Esophagus mucosa (tissue), 1 donor: Measurements from ENCODE around the gene CENPO. TPM values are rescaled to one million over a fixed set of nuclear protein-coding genes. Genes with fewer than 3 reads are reported as not detected.
A peak's percentile ranks its signal among the peaks of the same experiment; 100 is the strongest.
"Not testable (repeated sequence)": the region's sequence is repeated elsewhere in the genome, so short reads cannot be mapped to it uniquely, and the experiment has no call there.

Experiments
- ATAC-seq: fragments of 200-7000 bp; cut with Tn5 transposase; one replicate; pipeline ENCODE4 v1.9.1; 2020
- total RNA-seq: library from RNA; stranded (reverse); gene quantifications from one replicate; pipeline ENCODE4 v1.2.4, GENCODE V29; 2023
- donor health status: DM: yes; HTN: yes; CAD: no.

Gene CENPO
- total RNA-seq, 1 donor from 2014 or later: 8.7 TPM

DNA sequence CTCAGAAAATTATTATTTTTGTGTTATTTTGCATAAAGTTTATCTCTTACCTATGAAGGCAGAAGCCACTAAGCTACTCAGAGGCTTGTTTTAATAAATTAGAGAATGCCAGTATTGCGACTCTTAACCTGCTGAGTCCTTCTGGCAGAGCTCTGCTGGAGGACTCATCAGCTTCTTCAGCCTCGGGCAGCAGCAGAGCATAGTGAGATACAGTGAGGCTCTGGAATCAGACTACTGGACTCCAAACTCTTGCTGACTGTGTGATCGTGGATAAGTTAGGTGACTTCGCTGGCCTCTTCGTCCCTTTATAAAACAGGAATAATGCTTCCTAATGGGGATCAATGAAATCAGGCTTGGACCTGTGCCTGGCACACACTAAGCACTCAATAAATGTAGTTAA, 1.8 kb upstream of the CENPO start:
- ATAC-seq: no peak

DNA sequence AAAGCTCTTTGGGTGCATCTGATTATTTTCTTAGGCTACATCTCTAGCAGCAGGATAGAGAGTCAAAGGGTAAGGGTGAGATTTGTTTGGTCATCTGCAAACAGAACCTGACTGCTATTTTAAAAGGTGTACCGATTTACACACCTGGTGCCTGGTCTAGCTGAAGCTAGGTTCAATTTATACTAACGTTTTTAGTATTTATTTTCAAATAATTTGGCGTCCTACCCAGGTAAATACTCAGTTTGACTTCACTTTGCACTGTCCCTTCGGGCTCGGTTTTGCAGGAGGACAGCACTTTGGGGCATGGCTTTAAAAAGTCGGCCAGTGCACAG, 717 bp upstream of the CENPO start:
- ATAC-seq: no peak

DNA sequence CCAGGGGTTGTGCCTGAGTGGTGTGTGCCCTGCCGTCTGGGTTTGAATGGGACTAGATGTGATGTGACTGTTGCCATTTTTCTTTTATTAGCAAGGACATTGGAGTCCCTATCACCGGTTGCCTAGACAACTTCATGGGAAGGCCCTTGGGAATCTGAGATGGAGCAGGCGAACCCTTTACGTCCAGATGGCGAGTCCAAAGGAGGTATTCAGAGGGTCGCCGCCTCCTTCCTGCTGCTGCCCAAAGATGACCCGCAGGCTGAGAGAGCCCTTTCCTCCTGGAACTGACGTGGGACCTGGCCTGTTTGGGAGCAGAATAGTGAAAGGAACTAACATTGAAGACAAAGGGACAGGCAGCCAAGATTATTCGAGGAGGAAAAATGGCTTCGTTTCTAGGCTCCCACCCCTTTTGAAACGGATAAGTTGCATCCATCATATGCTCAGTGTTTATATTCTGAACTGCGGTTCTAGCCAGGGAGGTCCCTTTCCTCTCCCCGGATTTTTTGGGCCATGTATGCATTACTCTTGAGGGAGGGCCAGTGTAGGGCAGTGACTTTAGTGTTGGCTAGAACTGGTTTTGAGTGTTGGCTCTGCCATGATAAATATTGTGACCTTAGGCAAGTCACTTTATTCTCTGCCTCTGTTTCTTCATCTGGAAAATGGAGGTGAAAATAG, 673 bp downstream of the CENPO start:
- no peak for ATAC-seq

DNA sequence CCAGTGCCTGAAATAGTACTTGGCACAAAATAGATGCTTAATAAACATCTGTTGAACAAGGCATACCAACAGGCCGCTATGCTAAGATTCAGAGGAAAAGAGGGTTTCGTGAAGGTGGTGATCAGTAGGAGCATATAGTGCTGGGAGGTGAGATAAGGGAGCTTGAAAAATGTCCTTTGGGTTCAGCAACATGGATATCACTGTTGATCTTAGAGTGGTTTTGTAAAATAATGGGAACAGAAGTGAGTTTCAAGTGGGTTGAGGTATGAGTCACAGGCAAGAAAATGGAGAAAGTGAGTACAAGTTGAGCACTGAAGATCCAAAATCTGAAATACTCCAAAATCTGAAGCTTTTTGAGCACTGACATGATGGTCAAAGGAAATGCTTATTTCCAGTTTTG, 4.4 kb downstream of the CENPO start:
- no peak for ATAC-seq

DNA sequence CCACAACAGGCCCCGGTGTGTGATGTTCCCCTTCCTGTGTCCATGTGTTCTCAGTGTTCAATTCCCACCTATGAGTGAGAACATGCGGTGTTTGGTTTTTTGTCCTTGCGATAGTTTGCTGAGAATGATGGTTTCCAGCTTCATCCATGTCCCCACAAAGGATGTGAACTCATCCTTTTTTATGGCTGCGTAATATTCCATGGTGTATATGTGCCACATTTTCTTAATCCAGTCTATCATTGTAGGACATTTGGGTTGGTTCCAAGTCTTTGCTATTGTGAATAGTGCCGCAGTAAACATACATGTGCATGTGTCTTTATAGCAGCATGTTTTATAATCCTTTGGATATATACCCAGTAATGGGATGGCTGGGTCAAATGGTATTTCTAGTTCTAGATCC, 7.3 kb downstream of the CENPO start:
- ATAC-seq: not testable (repeated sequence)

DNA sequence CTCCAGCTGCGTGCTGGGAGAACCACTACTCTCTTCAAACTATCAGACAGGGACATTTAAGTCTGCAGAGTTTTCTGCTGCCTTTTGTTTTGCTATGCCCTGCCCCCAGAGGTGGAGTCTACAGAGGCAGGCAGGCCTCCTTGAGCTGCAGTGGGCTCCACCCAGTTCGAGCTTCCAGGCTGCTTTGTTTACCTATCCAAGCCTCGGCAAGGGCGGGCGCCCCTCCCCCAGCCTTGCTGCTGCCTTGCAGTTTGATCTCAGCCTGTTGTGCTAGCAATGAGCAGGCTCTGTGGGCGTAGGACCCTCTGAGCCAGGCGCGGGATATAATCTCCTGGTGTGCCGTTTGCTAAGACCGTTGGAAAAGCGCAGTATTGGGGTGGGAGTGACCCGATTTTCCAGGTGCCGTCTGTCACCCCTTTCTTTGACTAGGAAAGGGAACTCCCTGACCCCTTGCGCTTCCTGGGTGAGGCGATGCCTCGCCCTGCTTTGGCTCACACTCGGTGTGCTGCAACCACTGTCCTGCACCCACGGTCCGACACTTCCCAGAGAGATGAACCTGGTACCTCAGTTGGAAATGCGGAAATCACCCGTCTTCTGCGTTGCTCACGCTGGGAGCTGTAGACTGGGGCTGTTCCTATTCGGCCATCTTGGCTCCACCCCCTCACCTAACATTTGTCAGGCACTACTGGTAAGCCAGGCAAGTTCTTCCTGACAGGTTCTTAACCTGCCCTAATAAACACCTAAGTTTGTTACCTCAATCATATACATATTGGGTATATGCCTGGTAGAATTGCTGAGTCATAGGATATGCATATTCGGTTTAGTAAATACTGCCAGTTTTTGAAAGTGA, 12.8 kb downstream of the CENPO start:
- peak; percentile 71 for ATAC-seq

DNA sequence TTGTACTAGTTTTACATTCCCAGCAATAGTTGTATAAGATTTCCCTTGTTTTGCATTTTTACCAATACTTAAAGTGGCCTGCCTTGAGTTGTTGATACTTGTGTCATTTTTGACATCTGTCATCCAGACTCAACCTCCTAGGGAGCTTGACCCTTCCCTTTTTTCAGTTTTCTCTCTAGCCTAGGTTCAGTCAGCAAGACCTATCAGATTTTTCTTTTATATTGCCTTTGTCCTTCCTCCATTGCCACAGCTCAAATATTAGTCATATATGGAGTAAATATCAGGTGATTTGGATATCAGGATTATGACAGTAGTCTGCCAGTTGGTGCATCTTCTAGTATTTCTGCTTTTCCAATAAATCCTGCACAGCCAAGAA, 13.4 kb downstream of the CENPO start:
- no peak for ATAC-seq

DNA sequence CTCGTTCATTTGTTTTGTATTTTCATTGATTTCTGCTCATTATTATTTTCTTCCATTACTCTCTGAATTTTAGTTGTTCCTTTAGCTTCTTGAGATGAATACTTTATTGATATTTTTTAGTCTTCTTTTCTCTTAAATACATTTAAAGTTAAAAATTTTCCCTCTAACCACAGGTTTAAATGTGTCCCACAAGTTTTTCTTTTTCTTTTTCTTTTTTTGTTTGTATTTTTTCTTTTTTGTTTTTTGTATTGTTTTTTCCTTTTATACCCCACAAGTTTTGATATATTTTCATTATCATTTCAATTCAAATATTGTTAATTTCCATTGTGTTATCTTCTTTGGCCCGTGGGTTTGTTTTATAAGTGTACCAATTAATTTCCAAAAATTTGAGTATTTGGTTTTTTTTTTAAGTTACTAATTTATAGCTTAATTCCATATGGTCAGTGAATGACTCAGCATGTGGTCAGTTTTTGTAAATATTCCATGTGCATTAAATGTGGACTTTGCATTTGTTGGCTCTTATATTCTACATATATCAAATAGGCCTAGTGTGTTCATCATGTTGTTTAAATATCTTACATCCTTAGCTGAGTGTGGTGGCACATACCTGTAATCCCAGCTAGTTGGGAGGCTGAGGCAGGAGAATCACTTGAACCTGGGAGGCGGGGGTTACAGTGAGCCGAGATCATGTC, 16.2 kb downstream of the CENPO start:
- ATAC-seq: no peak

DNA sequence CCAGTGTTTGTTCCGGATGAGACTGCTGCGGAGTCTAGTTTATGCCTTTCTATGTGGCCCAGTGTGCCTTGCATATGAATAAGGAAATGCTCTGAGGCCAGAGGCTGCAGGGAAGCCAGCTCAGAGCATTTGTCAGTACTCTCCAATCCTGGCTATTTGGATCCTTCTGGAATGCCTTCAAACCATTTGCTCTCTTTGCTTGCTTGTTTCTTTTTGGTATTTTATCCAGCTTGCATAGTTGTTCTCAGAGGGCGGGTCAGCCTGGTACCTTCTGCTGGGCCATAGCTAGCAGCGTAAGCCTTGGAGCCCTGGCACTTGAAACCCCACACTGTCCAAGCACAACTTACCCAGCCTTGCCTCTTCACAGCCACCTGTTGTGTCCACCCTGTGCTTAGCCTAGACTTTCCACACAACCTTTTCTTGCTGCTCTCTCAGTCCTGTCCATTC, 20.5 kb downstream of the CENPO start:
- ATAC-seq: no peak

DNA sequence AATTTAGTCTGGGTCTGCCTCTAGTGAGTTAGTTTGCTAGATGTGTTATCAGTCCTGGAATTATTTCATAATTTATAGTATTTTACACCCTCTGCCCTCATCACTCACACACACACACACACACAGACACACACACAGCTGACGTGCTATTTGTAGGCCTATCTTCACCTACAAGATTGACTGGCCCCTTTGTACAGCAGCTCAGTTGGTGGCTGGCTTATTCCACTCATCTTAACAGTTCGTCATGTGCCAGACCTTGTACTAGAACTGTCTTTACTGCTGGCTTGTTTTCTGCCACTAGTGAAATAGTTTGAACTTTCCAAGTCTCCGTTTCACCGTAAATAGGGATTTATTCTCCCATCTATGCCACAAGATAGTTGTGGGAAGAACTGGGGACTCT, 21.3 kb downstream of the CENPO start:
- no peak for ATAC-seq

DNA sequence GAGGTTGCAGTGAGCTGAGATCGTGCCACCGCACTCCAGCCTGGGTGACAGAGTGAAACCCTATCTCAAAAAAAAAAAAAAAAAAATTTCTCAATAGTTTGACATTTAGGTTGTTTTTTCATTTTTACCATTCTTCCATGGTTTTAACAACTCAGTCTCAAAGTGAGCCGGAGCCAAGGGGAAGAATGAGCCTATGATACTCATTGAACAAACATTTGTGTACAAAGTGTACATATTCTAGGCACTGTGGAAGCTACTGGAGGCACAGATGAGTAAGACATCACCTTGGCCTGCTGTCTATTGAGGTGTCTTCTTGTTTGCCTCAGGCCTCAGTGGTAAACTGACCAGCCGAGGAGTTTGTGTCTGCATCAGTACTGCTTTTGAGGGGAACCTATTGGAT, 21.9 kb downstream of the CENPO start:
- no peak for ATAC-seq

DNA sequence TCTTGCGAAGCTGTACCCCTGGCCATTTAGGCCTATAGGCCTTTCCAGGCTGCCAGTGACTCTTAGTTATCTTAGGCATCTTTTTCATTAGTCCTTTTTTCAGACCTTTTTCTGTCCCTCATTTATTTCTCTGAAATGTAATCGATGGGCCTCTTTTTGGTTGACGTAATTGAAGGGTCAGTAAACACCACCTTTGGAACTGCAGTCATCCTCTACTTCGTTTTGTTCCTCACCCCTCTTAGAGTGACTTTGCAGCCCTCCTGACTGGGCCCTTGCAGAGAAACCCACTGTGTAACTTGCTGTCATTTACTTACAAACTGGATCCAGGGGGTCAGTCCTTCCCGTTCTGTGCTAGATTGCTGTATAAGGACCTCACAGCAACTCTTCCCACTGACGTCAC, 23.2 kb downstream of the CENPO start:
- no peak for ATAC-seq

DNA sequence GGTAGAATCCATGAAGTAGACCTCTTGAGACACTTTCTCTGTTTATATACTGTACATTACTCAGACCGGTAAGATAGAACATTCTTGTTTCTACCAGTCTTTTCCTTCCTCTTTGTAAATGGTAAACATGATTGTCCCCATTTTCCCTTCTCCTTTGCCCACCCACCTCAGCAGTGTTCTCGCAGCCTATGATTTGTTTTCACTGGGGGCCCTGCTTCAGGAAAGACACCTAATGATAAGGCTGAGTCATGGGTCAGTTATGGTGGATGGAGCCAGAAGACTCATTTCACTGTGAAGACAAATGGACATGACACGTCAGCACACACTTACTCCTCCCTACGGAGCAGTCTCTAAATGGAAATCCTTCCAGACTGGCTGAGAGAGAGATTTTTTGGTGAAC, 23.7 kb downstream of the CENPO start:
- ATAC-seq: no peak

DNA sequence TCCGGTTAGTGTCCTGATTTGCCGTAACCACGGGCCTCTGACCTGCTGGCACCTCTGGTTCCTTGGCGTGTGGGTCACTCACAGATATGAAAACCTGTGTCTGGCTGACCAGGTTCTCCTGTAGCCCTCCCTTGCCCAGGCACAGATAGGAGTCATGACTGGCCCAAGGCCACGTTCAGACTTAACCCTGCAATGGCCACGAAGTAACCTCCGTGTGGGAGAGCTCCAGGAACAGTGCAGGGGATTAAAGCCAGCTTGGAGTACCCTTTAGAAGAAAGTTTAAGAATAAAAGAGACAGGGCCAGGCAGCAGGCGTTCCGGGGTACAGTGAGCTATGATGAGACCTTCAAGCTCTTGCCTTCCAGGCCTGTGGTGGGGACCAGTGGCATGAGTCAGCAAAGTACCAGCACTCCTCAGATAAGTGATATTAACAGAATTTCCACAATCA, 25.5 kb downstream of the CENPO start:
- no peak for ATAC-seq

DNA sequence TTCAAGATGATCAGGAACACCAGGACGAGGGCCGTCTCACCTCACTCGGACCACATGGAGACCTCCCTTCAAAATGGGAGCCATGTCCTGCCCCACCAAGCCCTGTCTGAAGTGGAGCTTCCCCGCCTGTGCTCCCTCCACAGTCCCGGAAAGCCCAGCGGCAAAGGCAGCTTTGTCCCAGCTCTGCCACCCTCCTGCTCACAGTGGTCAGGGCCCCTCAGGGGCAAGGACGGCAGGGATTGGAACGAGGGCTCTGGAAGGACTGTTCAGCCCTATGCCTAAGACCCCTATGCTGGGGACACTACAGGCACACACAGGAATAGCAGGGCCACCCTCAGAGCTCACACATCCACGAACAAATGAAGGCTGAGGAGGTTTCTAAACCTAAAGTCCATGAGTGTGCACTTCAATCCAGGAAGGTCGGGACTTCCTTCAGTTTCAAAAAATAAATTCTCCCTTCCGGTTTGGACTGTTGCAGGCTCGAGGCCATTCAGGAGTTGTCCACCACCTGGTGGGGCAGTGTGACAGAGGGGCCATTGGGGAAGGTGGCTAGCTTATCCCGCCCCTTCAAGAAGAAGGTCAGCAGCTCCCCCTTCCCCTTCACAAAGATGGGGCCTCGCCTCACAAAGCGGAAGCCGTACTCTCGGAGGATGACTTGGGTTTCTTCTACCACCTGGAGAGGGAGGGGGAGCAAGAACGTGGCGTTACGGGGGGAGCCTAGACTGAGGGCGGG, 26.4 kb downstream of the CENPO start:
- no peak for ATAC-seq

DNA sequence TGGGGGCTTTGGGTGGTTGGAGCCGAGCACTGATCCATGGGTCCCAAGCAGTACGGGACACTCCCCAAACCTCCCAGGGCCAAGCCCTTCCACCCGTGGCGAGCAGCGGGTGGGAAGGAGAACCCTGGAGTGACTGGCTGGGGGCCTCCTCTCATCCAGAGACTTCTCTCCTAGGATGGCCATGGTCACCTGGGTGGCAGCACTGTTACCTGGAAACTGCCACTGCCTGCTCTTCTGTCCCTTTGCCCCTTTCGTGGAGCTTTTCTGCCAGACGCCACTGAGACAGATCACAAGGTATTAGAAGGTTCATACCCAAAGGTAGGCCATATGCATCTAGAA, 26.9 kb downstream of the CENPO start:
- no peak for ATAC-seq

DNA sequence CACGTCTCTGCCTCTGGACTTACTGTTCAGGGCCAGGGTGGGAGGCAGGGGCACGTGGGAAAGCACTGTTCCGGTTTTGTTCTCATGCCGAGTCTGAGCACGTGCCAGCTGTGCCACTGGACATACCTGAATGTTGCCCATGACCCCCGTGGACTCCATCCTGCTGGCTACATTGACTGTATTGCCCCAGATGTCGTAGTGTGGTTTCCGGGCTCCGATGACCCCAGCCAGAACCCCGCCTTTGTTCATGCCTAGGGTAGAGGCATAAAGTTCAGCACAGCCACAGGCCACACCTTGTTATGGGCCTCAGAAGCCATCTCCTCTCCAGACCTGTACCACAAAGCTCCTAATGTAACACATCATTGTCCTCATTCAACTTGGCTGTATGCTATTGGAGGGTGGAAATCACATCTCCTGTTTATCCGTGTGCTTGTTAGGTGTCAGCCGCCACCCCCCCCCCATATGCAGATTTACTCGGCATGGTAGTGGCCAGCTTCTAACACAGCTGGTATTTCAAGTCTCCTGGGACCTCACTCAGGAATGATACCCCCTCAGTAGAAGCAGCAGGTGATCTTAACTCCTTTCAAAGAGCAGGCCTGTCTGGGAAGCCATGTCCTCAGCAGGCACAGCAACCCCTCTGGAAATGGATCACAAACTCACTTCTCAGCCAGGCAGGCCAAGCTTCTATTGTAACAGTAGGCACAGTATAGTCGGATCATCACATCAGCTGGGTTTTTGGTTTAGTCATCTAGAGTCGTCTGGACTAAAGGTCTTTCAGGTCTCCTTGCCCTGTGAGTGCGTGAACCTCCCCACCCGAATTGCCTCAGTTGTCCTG, 27.6 kb downstream of the CENPO start:
- ATAC-seq: no peak

DNA sequence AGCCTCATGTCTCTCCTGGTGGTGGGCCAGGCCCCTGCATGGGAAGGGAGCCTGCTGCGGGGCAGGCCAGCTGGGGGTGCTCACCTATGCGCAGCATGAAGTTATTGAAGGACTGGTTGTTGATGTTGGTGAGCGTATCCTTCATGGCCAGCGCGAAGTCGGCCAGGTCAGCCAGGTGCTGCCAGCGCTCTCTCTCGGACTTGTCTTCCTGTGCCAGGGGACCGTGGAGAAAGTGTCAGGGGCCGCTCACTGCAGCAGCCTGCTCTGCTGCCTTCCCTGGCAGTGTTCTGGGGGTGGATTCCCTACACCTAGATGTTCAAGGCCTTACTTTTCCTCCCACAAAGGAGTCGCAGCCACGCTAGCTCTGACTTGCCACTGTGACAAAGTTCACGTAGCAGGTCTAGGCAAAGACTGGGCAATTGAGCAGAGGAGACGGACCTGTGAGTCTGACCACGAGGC, 28.2 kb downstream of the CENPO start:
- ATAC-seq: no peak

DNA sequence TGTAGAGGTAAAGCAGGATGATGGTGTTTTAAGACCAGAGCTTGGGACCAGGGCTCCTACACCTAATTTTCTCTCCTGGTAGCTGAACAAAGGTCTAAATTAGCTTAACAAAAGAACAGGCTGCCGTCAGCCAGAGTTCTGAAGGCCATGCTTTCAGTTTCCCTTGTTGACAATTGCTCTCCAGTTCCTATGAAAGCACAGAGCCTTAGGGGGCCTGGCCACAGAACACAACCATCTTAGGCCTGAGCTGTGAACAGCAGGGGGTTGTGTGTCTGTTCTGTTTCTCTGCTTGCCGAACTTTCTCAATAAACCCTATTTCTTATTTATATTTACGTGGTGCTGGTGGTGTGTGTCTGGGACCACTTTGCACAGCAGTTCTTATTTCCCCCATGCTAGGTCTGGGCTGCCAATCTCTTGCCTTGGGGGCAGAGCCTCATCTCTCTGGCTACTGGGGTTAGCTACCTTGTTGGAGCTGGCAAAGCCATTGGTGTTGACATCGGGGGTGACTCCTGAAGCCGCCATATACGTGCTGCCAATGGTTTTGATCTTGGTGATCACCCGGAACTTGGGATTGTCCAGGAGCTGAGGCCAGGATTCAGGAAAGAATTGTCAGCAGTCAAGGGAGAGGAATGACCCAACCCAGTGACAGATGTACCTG, 29.0 kb downstream of the CENPO start:
- ATAC-seq: no peak

DNA sequence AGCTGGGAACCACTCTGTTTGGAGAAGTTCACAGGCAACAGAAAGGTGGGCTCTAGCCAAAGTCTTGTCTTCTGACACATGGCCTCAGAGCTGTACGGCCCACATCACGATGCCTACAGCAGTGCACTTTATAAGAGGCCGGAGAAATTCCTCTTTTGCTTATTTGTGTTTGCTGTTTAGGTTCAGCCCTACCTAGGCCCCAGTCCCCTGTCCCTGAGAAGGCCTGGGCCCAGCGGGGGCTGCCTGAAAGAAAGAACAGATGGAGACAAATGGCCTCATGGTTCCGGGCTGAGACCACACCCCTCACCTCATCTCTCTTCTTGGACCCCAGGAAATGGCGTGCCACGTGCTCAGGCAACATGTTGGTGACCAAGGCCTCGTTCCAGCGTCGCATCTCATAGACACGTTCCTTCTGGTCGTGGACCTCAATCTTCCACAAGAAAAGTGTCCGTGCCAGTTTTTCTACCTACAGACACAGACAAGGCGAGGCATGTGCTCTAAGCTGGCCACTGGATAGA, 30.9 kb downstream of the CENPO start:
- ATAC-seq: peak; percentile 27
